GM18519 (cell line): ENCODE measurements around the gene MID2.
"Not testable (repeated sequence)": the region's sequence is repeated elsewhere in the genome, so short reads cannot be mapped to it uniquely, and the experiment has no call there.

Source experiments
- ATAC-seq: cut with Tn5 transposase; IDR thresholded peaks from one replicate; pipeline ENCODE4 v1.9.1; 2021; ENCODE audit warnings: mild to moderate bottlenecking, moderate library complexity; ENCODE audit not compliant: unreplicated experiment, low FRiP score

Gene MID2

DNA sequence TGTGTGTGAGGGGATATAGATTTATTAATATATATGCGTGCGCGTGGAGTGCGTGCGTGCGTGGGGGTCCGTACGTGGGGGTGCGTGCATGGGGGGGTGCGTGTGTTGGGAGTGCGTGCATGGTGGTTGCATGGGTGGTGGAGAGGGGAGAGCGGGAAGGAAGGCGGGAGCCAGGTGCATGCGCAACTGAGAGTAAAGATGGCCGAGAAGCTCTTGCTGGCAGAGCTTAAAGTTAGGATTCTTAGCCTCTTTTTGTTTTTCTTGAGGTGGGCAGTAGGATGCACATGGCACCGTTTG lies 110.7 kb downstream of the MID2 start:
- no peak for ATAC-seq

DNA sequence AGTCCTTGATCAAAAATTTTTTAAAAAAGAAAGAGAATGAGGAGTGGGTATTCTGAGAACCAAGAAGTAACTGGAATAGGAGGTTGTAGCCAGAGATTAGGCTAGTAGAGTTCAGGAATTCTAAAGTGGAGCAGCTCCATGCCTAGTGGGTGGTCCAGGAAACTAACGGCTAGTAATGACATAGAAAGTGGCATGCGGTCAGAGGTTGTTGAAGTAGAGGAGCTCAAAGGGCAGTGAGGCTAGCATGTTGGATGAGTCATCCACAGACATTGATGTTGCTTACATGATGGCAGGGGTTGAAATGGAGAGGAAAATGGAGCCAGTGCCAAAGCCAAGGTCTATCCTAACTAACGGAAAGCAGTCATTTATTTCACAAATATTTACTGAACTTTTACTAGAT lies 114.4 kb downstream of the MID2 start:
- ATAC-seq: no peak

DNA sequence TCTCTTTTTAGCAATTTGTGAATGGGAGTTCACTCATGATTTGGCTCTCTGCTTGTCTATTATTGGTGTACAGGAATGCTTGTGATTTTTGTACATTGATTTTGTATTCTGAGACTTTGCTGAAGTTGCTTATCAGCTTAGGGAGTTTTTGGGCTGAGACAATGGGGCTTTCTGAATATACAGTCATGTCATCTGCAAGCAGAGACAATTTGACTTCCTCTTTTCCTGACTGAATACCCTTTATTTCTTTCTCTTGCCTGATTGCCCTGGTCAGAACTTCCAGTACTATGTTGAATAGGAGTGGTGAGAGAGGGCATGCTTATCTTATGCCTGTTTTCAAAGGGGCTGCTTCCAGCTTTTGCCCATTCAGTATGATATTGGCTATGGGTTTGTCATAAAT lies 129.7 kb downstream of the MID2 start:
- ATAC-seq: not testable (repeated sequence)

DNA sequence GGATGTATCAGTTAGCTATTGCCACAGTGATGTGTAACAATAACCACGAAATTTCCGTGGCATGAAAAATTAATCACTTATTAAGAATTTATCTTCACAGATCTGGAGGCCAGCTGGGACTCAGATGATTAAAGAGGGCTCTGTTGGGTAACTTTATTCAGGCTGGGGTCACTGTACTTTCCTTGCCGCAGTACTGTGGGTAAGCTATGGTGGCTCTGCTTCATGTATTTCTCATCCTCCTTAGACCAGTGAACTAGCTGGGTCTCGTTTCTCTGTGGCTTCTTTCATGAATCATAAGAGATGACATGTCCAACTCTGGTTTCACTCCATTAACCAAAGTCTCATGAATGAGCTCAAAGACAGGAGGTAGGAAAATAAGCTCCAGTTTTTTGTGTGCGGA lies 143.0 kb downstream of the MID2 start:
- ATAC-seq: no peak

DNA sequence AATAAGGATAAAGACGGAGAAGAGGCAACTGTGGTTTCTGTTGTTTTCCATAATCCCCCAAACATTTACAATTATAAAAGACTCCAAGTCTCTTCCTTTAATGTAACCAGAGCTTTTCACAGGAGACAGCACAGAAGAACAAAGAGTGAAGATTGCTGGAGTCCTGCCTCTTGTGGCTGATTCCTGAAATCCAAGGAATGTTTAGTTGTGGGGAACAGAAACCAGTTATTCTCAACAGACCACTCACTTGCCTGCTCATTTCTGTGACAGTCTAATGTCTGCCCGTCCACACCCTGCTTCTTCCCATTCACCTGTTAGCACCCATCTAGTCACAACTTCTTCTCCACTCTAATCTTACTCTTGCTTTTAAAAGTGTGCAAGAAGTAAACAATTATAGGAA lies 144.4 kb downstream of the MID2 start:
- no peak for ATAC-seq

DNA sequence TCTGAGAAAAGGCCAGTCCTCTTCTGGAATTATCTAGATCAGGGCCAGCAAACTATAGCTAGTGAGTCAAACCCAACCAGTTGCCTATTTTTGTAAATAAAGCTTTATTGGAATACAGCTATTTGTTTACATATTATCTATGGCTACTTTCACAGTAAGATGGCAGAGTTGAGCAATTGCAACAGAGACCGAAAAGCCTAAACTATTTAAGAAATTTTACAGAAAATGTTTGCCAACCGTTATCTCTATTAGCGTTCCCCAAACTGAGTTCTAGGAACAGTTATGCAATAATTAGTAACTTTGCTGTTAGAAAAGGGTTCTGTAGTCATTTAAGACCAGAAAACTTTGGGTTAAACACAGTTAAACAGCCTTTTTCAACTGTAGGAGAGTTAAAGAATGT lies 146.0 kb downstream of the MID2 start:
- ATAC-seq: no peak
